K562 (cell line): ENCODE measurements around the gene ADIPOQ. TPM values are rescaled to one million over a fixed set of nuclear protein-coding genes. Genes with fewer than 3 reads are reported as not detected.

Experiments
- ADNP ChIP-seq: fragments of 200-800 bp; sonication (Bioruptor generic); IDR thresholded peaks from 2 replicates; pipeline ENCODE4 v1.6.1; 2016; ENCODE audit warnings: missing genetic modification characterization, missing compliant biosample characterization
- BRF1 ChIP-seq: IDR thresholded peaks from 3 replicates; pipeline ENCODE4 v1.6.1; 2011; ENCODE audit warnings: borderline replicate concordance, mild to moderate bottlenecking; ENCODE audit not compliant: insufficient read length; ENCODE audit errors: extremely low read depth
- CSDE1 ChIP-seq, 2 experiments: fragments of 450-650 bp; IDR thresholded peaks; 2 replicates each; pipeline ENCODE4 v1.6.1; 2016; ENCODE audit warnings: mild to moderate bottlenecking in 1 of 2
- FOXK2 ChIP-seq, 2 experiments: fragments of 450-650 bp; IDR thresholded peaks in 1 of 2; conservative IDR thresholded peaks in 1 of 2; 2 replicates each; pipeline ENCODE4 v1.6.1; 2016; ENCODE audit warnings: low read depth in 2 of 2, mild to moderate bottlenecking in 1 of 2
- HINFP ChIP-seq: fragments of 450-650 bp; conservative IDR thresholded peaks from 2 replicates; pipeline ENCODE4 v1.6.1; 2016; ENCODE audit warnings: missing genetic modification characterization, low read depth, mild to moderate bottlenecking, control low read depth, missing compliant biosample characterization
- HNRNPUL1 ChIP-seq: fragments of 200-400 bp; formaldehyde crosslinking; IDR thresholded peaks from 2 replicates; pipeline ENCODE4 v1.6.1; 2017; ENCODE audit warnings: low read length
- MAZ ChIP-seq, 2 experiments: fragments of 450-650 bp in 1 of 2; sonication (generic) in 1 of 2; formaldehyde crosslinking; IDR thresholded peaks in 1 of 2; conservative IDR thresholded peaks in 1 of 2; 2 replicates each; pipeline versions ENCODE4 v1.4.0 to v1.5.0; 2020; ENCODE audit warnings: mild to moderate bottlenecking in 1 of 2, missing genetic modification reagents in 1 of 2
- MEIS2 ChIP-seq: fragments of 450-650 bp; IDR thresholded peaks from 2 replicates; pipeline ENCODE4 v1.6.1; 2014; ENCODE audit warnings: mild to moderate bottlenecking; ENCODE audit not compliant: partially characterized antibody
- NEUROD1 ChIP-seq: fragments of 150-350 bp; IDR thresholded peaks from 2 replicates; pipeline ENCODE4 v1.6.1; 2014; ENCODE audit warnings: borderline replicate concordance, low read length, low read depth; ENCODE audit not compliant: partially characterized antibody
- POLR2H ChIP-seq: IDR thresholded peaks from 2 replicates; pipeline ENCODE4 v1.6.1; 2016; ENCODE audit warnings: missing genetic modification characterization, low read depth, mild to moderate bottlenecking, control low read depth, missing compliant biosample characterization, moderate library complexity
- ZFP1 ChIP-seq: fragments of 450-650 bp; formaldehyde crosslinking; IDR thresholded peaks from 2 replicates; pipeline ENCODE4 v1.4.0; 2020; ENCODE audit warnings: mild to moderate bottlenecking, mixed read lengths
- ZKSCAN3 ChIP-seq: fragments of 250-450 bp; sonication (Bioruptor Pico); IDR thresholded peaks from 2 replicates; pipeline ENCODE4 v1.4.0; 2020
- ZNF717 ChIP-seq: fragments of 250-450 bp; sonication (Bioruptor Pico); IDR thresholded peaks from 2 replicates; pipeline ENCODE4 v1.5.0; 2021
- ZNF785 ChIP-seq: fragments of 250-450 bp; sonication (Bioruptor Pico); IDR thresholded peaks from 2 replicates; pipeline ENCODE4 v1.4.0; 2020; ENCODE audit warnings: mild to moderate bottlenecking
- ZNF830 ChIP-seq: fragments of 250-450 bp; sonication (Bioruptor Pico); IDR thresholded peaks from 2 replicates; pipeline ENCODE4 v1.5.0; 2021; ENCODE audit warnings: mild to moderate bottlenecking
- polyA plus RNA-seq, 8 experiments: library from polyadenylated mRNA; depleted of rRNA in 4 of 8; stranded (reverse) in 5 of 8; unstranded in 3 of 8; fragments of >200 nt; fragmentation: Nextera tagmentation in 2 of 8; fragmentation: Illumina TruSeq in 1 of 8; extraction: Ambion mirVana in 2 of 8; extraction: Trizol in 1 of 8; gene quantifications; 2 replicates each; pipeline versions ENCODE4 v1.2.1 to v1.2.3, GENCODE V29; 2011 to 2014; ENCODE audit warnings: inconsistent platforms in 1 of 8, missing spikeins in 1 of 8
- total RNA-seq, 7 experiments: library from RNA; depleted of rRNA in 6 of 7; stranded (reverse); fragments of >200 nt in 6 of 7; fragmentation: Illumina TruSeq in 2 of 7; extraction: Trizol in 2 of 7; gene quantifications; 2 replicates each; pipeline versions ENCODE4 v1.2.1 to v1.2.3, GENCODE V29; 2011 to 2021; ENCODE audit warnings: low replicate concordance in 1 of 7
- TF ChIP-seq, protein P1 (sequence below): fragments of 250-450 bp; sonication (Bioruptor Pico); IDR thresholded peaks from 2 replicates; pipeline ENCODE4 v1.6.1; 2021; ENCODE audit warnings: mild to moderate bottlenecking
- TF ChIP-seq, protein P2 (sequence below): fragments of 450-650 bp; conservative IDR thresholded peaks from 2 replicates; pipeline ENCODE4 v1.6.1; 2016; ENCODE audit warnings: missing genetic modification characterization, low read depth, mild to moderate bottlenecking, missing compliant biosample characterization, moderate library complexity
- TF ChIP-seq, protein P3 (sequence below): IDR thresholded peaks from 2 replicates; pipeline ENCODE4 v1.6.1; 2014; ENCODE audit warnings: antibody characterized with exemption
- TF ChIP-seq, protein P4 (sequence below): fragments of 250-450 bp; sonication (Bioruptor Pico); IDR thresholded peaks from 2 replicates; pipeline ENCODE4 v1.5.0; 2021
- TF ChIP-seq, protein P5 (sequence below): sonication (generic); formaldehyde crosslinking; IDR thresholded peaks from 2 replicates; pipeline ENCODE4 v1.8.1; 2022; ENCODE audit warnings: missing genetic modification reagents

Gene ADIPOQ
- total and polyA plus RNA-seq, 9 of the 15 experiments (the other 6 are each of a cell fraction or from before 2014, with no cell fraction given) = 0.01 to 0.04 (median 0.03) TPM; not detected in 4

- TF ChIP-seq, protein P1, sequence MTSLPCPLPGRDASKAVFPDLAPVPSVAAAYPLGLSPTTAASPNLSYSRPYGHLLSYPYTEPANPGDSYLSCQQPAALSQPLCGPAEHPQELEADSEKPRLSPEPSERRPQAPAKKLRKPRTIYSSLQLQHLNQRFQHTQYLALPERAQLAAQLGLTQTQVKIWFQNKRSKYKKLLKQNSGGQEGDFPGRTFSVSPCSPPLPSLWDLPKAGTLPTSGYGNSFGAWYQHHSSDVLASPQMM (CRISPR knock-in tag) = no peak
- TF ChIP-seq MEIS2 (peak; percentile 77), ADNP (tag) (peak; percentile 36; the same call in 1 of the 2 replicates), HNRNPUL1 (no peak), ZNF785 (CRISPR knock-in tag) (no peak), ZNF717 (CRISPR knock-in tag) (no peak), CSDE1 (IDR thresholded peaks at IDR 0.05) (no peak), FOXK2 (conservative IDR thresholded peaks at IDR 0.05 in 1 of 2, IDR thresholded peaks at IDR 0.05 in 1 of 2; ENCODE audit: low read depth in 2 of 2) (no peak), ZNF830 (no peak), ZKSCAN3 (CRISPR knock-in tag) (no peak), POLR2H (no peak), MAZ (CRISPR knock-in tag; conservative IDR thresholded peaks at IDR 0.05 in 1 of 2, IDR thresholded peaks at IDR 0.05 in 1 of 2) (0 out of 4 replicates have a peak, but pooled peaks of 1 of the 2 experiments have one; percentile 18), ZFP1 (CRISPR knock-in tag) (no peak), BRF1 (no peak), NEUROD1 (no peak), HINFP (tag) (no peak)
- TF ChIP-seq, protein P2, sequence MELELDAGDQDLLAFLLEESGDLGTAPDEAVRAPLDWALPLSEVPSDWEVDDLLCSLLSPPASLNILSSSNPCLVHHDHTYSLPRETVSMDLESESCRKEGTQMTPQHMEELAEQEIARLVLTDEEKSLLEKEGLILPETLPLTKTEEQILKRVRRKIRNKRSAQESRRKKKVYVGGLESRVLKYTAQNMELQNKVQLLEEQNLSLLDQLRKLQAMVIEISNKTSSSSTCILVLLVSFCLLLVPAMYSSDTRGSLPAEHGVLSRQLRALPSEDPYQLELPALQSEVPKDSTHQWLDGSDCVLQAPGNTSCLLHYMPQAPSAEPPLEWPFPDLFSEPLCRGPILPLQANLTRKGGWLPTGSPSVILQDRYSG (tag) = no peak
- TF ChIP-seq, protein P3, sequence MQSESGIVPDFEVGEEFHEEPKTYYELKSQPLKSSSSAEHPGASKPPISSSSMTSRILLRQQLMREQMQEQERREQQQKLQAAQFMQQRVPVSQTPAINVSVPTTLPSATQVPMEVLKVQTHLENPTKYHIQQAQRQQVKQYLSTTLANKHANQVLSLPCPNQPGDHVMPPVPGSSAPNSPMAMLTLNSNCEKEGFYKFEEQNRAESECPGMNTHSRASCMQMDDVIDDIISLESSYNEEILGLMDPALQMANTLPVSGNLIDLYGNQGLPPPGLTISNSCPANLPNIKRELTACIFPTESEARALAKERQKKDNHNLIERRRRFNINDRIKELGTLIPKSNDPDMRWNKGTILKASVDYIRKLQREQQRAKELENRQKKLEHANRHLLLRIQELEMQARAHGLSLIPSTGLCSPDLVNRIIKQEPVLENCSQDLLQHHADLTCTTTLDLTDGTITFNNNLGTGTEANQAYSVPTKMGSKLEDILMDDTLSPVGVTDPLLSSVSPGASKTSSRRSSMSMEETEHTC = no peak
- TF ChIP-seq, protein P4, sequence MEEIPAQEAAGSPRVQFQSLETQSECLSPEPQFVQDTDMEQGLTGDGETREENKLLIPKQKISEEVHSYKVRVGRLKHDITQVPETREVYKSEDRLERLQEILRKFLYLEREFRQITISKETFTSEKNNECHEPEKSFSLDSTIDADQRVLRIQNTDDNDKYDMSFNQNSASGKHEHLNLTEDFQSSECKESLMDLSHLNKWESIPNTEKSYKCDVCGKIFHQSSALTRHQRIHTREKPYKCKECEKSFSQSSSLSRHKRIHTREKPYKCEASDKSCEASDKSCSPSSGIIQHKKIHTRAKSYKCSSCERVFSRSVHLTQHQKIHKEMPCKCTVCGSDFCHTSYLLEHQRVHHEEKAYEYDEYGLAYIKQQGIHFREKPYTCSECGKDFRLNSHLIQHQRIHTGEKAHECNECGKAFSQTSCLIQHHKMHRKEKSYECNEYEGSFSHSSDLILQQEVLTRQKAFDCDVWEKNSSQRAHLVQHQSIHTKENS (CRISPR knock-in tag) = no peak
- TF ChIP-seq, protein P5, sequence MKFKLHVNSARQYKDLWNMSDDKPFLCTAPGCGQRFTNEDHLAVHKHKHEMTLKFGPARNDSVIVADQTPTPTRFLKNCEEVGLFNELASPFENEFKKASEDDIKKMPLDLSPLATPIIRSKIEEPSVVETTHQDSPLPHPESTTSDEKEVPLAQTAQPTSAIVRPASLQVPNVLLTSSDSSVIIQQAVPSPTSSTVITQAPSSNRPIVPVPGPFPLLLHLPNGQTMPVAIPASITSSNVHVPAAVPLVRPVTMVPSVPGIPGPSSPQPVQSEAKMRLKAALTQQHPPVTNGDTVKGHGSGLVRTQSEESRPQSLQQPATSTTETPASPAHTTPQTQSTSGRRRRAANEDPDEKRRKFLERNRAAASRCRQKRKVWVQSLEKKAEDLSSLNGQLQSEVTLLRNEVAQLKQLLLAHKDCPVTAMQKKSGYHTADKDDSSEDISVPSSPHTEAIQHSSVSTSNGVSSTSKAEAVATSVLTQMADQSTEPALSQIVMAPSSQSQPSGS (CRISPR knock-in tag) = no peak
Measured at GRCh38 chr3:186849374-186849975, 7.0 kb downstream of the ADIPOQ start (continued).
